HepG2 (cell line): ENCODE results near the gene VEGFB. TPM values are rescaled to one million over a fixed set of nuclear protein-coding genes. Genes with fewer than 3 reads are reported as not detected.
A peak's percentile ranks its signal among the peaks of the same experiment; 100 is the strongest.

Experiments
- ATM ChIP-seq: fragments of 450-650 bp; IDR thresholded peaks from 2 replicates; pipeline ENCODE4 v1.7.1; 2017; ENCODE audit warnings: mild to moderate bottlenecking, borderline replicate concordance
- CHCHD3 ChIP-seq: sonication (generic); formaldehyde crosslinking; IDR thresholded peaks from 2 replicates; pipeline ENCODE4 v1.8.0; 2022; ENCODE audit warnings: mild to moderate bottlenecking, missing genetic modification reagents, moderate library complexity
- GTF2F1 ChIP-seq: fragments of 150-350 bp; IDR thresholded peaks from 2 replicates; pipeline ENCODE4 v1.6.1; 2014; ENCODE audit warnings: low read length
- PAWR ChIP-seq: sonication (generic); formaldehyde crosslinking; IDR thresholded peaks from 2 replicates; pipeline ENCODE4 v1.4.0; 2020; ENCODE audit warnings: missing genetic modification reagents, mild to moderate bottlenecking, borderline replicate concordance
- SRY ChIP-seq: sonication (generic); formaldehyde crosslinking; IDR thresholded peaks from 2 replicates; pipeline ENCODE4 v1.8.0; 2022; ENCODE audit warnings: mild to moderate bottlenecking, missing genetic modification reagents
- TERF1 ChIP-seq: sonication (generic); formaldehyde crosslinking; IDR thresholded peaks from 2 replicates; pipeline ENCODE4 v1.8.0; 2022; ENCODE audit warnings: mild to moderate bottlenecking, missing genetic modification reagents, moderate library complexity
- TFDP2 ChIP-seq: sonication (generic); formaldehyde crosslinking; IDR thresholded peaks from 2 replicates; pipeline ENCODE4 v1.4.0; 2020; ENCODE audit warnings: missing genetic modification reagents
- ZFY ChIP-seq: sonication (generic); formaldehyde crosslinking; IDR thresholded peaks from 2 replicates; pipeline ENCODE4 v1.4.0; 2020; ENCODE audit warnings: missing genetic modification reagents
- ZNF709 ChIP-seq: sonication (generic); formaldehyde crosslinking; IDR thresholded peaks from 2 replicates; pipeline ENCODE4 v1.5.0; 2020; ENCODE audit warnings: mild to moderate bottlenecking, missing genetic modification reagents
- ZNF772 ChIP-seq: sonication (generic); formaldehyde crosslinking; IDR thresholded peaks from 2 replicates; pipeline ENCODE4 v1.5.0; 2020; ENCODE audit warnings: mild to moderate bottlenecking, missing genetic modification reagents
- ZNF780A ChIP-seq: sonication (generic); formaldehyde crosslinking; IDR thresholded peaks from 2 replicates; pipeline ENCODE4 v1.8.0; 2022; ENCODE audit warnings: mild to moderate bottlenecking, missing genetic modification reagents, moderate library complexity
- ZNF878 ChIP-seq: sonication (generic); formaldehyde crosslinking; IDR thresholded peaks from 2 replicates; pipeline ENCODE4 v1.8.1; 2023; ENCODE audit warnings: mild to moderate bottlenecking, missing genetic modification reagents, moderate library complexity
- ZNF891 ChIP-seq: sonication (generic); formaldehyde crosslinking; IDR thresholded peaks from 2 replicates; pipeline ENCODE4 v1.5.0; 2020; ENCODE audit warnings: mild to moderate bottlenecking, missing genetic modification reagents
- polyA plus RNA-seq, 8 experiments: library from polyadenylated mRNA; depleted of rRNA in 3 of 8; stranded (reverse) in 7 of 8; unstranded in 1 of 8; fragments of >200 nt; fragmentation: Illumina TruSeq in 4 of 8; extraction: Trizol in 4 of 8; gene quantifications; 2 replicates each; pipeline versions ENCODE4 v1.2.1 to v1.2.3, GENCODE V29; 2011 to 2016; ENCODE audit warnings: low read depth in 4 of 8, missing spikeins in 1 of 8, mixed read lengths in 1 of 8; ENCODE audit not compliant: insufficient read depth in 1 of 8
- total RNA-seq, 5 experiments: library from RNA; depleted of rRNA; stranded (reverse); fragments of >200 nt; fragmentation: Illumina TruSeq; extraction: Trizol; gene quantifications; 2 replicates each; pipeline ENCODE4 v1.2.3, GENCODE V29; 2016; ENCODE audit warnings: low read depth in 1 of 5
- TF ChIP-seq, protein P1 (sequence below): fragments of 450-650 bp; IDR thresholded peaks from 2 replicates; pipeline ENCODE4 v1.6.1; 2016
- TF ChIP-seq, protein P2 (sequence below): sonication (generic); formaldehyde crosslinking; IDR thresholded peaks from 2 replicates; pipeline ENCODE4 v1.4.0; 2020; ENCODE audit warnings: missing genetic modification reagents

The VEGFB gene
- total and polyA plus RNA-seq, 2 of the 13 experiments (the other 11 are each of a cell fraction or from before 2014, with no cell fraction given): 9.0 to 11.3 TPM

GRCh38 chr11:64269540-64270220 lies 35.3 kb downstream of the VEGFB start (continued):
- TF ChIP-seq PAWR (CRISPR knock-in tag) (no peak), CHCHD3 (CRISPR knock-in tag) (no peak), ZNF891 (CRISPR knock-in tag) (no peak; the same call in 1 of the 2 replicates), TERF1 (CRISPR knock-in tag) (no peak), ZNF878 (CRISPR knock-in tag) (no peak), ZNF780A (CRISPR knock-in tag) (no peak), ATM (no peak), GTF2F1 (no peak), SRY (no peak), TFDP2 (CRISPR knock-in tag) (no peak; the same call in 1 of the 2 replicates), ZFY (peak; percentile 90), ZNF772 (CRISPR knock-in tag) (no peak; the same call in 1 of the 2 replicates), ZNF709 (no peak)
- TF ChIP-seq, protein P1, sequence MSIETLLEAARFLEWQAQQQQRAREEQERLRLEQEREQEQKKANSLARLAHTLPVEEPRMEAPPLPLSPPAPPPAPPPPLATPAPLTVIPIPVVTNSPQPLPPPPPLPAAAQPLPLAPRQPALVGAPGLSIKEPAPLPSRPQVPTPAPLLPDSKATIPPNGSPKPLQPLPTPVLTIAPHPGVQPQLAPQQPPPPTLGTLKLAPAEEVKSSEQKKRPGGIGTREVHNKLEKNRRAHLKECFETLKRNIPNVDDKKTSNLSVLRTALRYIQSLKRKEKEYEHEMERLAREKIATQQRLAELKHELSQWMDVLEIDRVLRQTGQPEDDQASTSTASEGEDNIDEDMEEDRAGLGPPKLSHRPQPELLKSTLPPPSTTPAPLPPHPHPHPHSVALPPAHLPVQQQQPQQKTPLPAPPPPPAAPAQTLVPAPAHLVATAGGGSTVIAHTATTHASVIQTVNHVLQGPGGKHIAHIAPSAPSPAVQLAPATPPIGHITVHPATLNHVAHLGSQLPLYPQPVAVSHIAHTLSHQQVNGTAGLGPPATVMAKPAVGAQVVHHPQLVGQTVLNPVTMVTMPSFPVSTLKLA: peak; percentile 25; the same call in 1 of the 2 replicates
- TF ChIP-seq, protein P2, sequence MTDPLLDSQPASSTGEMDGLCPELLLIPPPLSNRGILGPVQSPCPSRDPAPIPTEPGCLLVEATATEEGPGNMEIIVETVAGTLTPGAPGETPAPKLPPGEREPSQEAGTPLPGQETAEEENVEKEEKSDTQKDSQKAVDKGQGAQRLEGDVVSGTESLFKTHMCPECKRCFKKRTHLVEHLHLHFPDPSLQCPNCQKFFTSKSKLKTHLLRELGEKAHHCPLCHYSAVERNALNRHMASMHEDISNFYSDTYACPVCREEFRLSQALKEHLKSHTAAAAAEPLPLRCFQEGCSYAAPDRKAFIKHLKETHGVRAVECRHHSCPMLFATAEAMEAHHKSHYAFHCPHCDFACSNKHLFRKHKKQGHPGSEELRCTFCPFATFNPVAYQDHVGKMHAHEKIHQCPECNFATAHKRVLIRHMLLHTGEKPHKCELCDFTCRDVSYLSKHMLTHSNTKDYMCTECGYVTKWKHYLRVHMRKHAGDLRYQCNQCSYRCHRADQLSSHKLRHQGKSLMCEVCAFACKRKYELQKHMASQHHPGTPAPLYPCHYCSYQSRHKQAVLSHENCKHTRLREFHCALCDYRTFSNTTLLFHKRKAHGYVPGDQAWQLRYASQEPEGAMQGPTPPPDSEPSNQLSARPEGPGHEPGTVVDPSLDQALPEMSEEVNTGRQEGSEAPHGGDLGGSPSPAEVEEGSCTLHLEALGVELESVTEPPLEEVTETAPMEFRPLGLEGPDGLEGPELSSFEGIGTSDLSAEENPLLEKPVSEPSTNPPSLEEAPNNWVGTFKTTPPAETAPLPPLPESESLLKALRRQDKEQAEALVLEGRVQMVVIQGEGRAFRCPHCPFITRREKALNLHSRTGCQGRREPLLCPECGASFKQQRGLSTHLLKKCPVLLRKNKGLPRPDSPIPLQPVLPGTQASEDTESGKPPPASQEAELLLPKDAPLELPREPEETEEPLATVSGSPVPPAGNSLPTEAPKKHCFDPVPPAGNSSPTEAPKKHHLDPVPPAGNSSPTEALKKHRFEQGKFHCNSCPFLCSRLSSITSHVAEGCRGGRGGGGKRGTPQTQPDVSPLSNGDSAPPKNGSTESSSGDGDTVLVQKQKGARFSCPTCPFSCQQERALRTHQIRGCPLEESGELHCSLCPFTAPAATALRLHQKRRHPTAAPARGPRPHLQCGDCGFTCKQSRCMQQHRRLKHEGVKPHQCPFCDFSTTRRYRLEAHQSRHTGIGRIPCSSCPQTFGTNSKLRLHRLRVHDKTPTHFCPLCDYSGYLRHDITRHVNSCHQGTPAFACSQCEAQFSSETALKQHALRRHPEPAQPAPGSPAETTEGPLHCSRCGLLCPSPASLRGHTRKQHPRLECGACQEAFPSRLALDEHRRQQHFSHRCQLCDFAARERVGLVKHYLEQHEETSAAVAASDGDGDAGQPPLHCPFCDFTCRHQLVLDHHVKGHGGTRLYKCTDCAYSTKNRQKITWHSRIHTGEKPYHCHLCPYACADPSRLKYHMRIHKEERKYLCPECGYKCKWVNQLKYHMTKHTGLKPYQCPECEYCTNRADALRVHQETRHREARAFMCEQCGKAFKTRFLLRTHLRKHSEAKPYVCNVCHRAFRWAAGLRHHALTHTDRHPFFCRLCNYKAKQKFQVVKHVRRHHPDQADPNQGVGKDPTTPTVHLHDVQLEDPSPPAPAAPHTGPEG: peak; percentile 21; the same call in 1 of the 2 replicates
